K562 (cell line): ENCODE measurements around the gene MYL12B. TPM values are rescaled to one million over a fixed set of nuclear protein-coding genes. Genes with fewer than 3 reads are reported as not detected.

Source experiments
- ATAC-seq: fragments of 200-7000 bp; cut with Tn5 transposase; 3 replicates; pipeline ENCODE4 v1.9.1; 2020; ENCODE audit warnings: moderate library complexity
- BruUV-seq: library from RNA; stranded (reverse); fragments of 400-500 nt; replicated peaks from 2 replicates; lab custom pipeline; 2021; lab: Mats Ljungman, UMichigan
- CTCF ChIA-PET: fragments of 300-600 bp; formaldehyde crosslinking; extraction: SDS; loops from one replicate; lab custom pipeline; 2021; ENCODE audit warnings: low intra/inter-chr PET ratio; lab: Yijun Ruan, JAX
- POLR2A ChIA-PET: fragments of 300-600, 350-650 bp; sonication (Branson Sonifier 250); formaldehyde crosslinking; extraction: SDS; loops from one replicate; lab custom pipeline; 2021; ENCODE audit warnings: antibody characterized with exemption, inconsistent platforms; lab: Yijun Ruan, JAX
- DNase-seq, 4 experiments: peaks; one replicate each; pipeline versions ENCODE4 v3.0.0 to v3.0.0-alpha.2; 2011 to 2018; ENCODE audit warnings: low spot score in 3 of 4, mixed read lengths in 3 of 4; ENCODE audit errors: extremely low read depth in 1 of 4
- FAIRE-seq: peaks from 2 replicates; lab custom pipeline; 2011; peaks lifted over from hg19 to GRCh38; lab: Jason Lieb, UNC
- H2AFZ ChIP-seq: 2 replicates; pipeline ENCODE4 v1.6.0; 2011; ENCODE audit warnings: low read depth, low read length, control low read depth, inconsistent platforms
- H3K27ac ChIP-seq: fragments of 200-600 bp; 3 replicates; pipeline ENCODE4 v1.8.0; 2011; ENCODE audit warnings: low read depth, mild to moderate bottlenecking, control low read depth, inconsistent platforms, low read length, moderate library complexity, mixed read lengths; ENCODE audit errors: extremely low read depth
- H3K27me3 ChIP-seq, 2 experiments: fragments of 300-600 bp in 1 of 2; 2 replicates in 1 of 2; 3 replicates in 1 of 2; pipeline versions ENCODE4 v1.6.0 to v1.8.0; 2011; ENCODE audit warnings: inconsistent platforms in 2 of 2, low read length in 2 of 2, mild to moderate bottlenecking in 1 of 2, mixed read lengths in 1 of 2, moderate library complexity in 1 of 2; ENCODE audit not compliant: control insufficient read depth in 2 of 2, insufficient read depth in 2 of 2
- H3K36me3 ChIP-seq: fragments of 300-600 bp; 3 replicates; pipeline ENCODE4 v1.8.0; 2011; ENCODE audit warnings: mild to moderate bottlenecking, low read length, inconsistent platforms; ENCODE audit not compliant: control insufficient read depth, insufficient read depth
- H3K4me1 ChIP-seq, 2 experiments: fragments of 200-600 bp in 1 of 2; replicated peaks in 1 of 2; 2 replicates in 1 of 2; 3 replicates in 1 of 2; pipeline versions ENCODE4 v1.5.1 to v1.8.0; 2011; ENCODE audit warnings: inconsistent platforms in 2 of 2, low read length in 2 of 2, mild to moderate bottlenecking in 1 of 2, mixed read lengths in 1 of 2, moderate library complexity in 1 of 2; ENCODE audit not compliant: control insufficient read depth in 2 of 2, insufficient read depth in 2 of 2
- H3K4me2 ChIP-seq: 2 replicates; pipeline ENCODE4 v1.6.1; 2011; ENCODE audit warnings: low read length, control low read depth, inconsistent platforms, mixed read lengths; ENCODE audit not compliant: insufficient read depth
- H3K4me3 ChIP-seq: fragments of 200-600 bp; sonication (generic), shearing (Covaris generic); 2 replicates; pipeline ENCODE4 v1.5.1; 2016; ENCODE audit warnings: control low read depth, inconsistent platforms
- H3K79me2 ChIP-seq: fragments of 200-600 bp; 3 replicates; pipeline ENCODE4 v1.8.0; 2011; ENCODE audit warnings: low read length, inconsistent platforms; ENCODE audit not compliant: control insufficient read depth, insufficient read depth
- H3K9ac ChIP-seq, 2 experiments: 2 replicates each; pipeline versions ENCODE4 v1.6.0 to v1.6.1; 2011; ENCODE audit warnings: low read depth in 2 of 2, low read length in 2 of 2, control low read depth in 1 of 2, inconsistent platforms in 1 of 2, mild to moderate bottlenecking in 1 of 2, mixed read lengths in 1 of 2; ENCODE audit not compliant: insufficient read depth in 1 of 2
- H3K9me1 ChIP-seq: one replicate; pipeline ENCODE4 v1.6.0; 2011; ENCODE audit warnings: inconsistent platforms, mild to moderate bottlenecking, low read length, moderate library complexity; ENCODE audit not compliant: control insufficient read depth, insufficient read depth
- H3K9me3 ChIP-seq: replicated peaks from 2 replicates; pipeline ENCODE4 v1.5.1; 2011; ENCODE audit warnings: low read depth, low read length, inconsistent platforms; ENCODE audit not compliant: control insufficient read depth, insufficient read depth
- H4K20me1 ChIP-seq: replicated peaks from 2 replicates; pipeline ENCODE4 v1.6.1; 2011; ENCODE audit warnings: low read length, inconsistent platforms, mixed read lengths; ENCODE audit not compliant: control insufficient read depth, insufficient read depth
- HCFC1 ChIP-seq: IDR thresholded peaks from 2 replicates; pipeline ENCODE4 v1.6.1; 2012; ENCODE audit warnings: low read depth, low read length, improper control_type of control experiment
- XRCC5 ChIP-seq: fragments of 200-400 bp; formaldehyde crosslinking; IDR thresholded peaks from 2 replicates; pipeline ENCODE4 v1.6.1; 2017; ENCODE audit warnings: low read depth, mild to moderate bottlenecking, low read length
- ZFP91 ChIP-seq: sonication (generic); formaldehyde crosslinking; IDR thresholded peaks from 2 replicates; pipeline ENCODE4 v1.8.0; 2022; ENCODE audit warnings: mild to moderate bottlenecking, missing genetic modification reagents
- ZNF609 ChIP-seq: sonication (generic); formaldehyde crosslinking; IDR thresholded peaks from 2 replicates; pipeline ENCODE4 v1.8.1; 2023; ENCODE audit warnings: missing genetic modification reagents, mild to moderate bottlenecking, borderline replicate concordance
- WGBS: fragments of 100-300 bp; shearing (Covaris generic); methylation state at CpG from one replicate; pipeline ENCODE4 v1.1.6; 2016; ENCODE audit warnings: low coverage, mixed read lengths; ENCODE audit not compliant: insufficient coverage; ENCODE audit errors: missing lambda C conversion rate; 5-methylcytosine and 5-hydroxymethylcytosine counted together
- in situ Hi-C: fragments of 300-500 bp; cut with MboI; formaldehyde crosslinking; loops from 4 replicates; pipeline ENCODE4 v1.15.0; 2018; ENCODE audit warnings: inconsistent platforms, mixed read lengths
- intact Hi-C: fragments of 100-400 bp; cut with micrococcal nuclease; formaldehyde crosslinking; loops from 2 replicates; pipeline ENCODE4 v1.14.2; 2022
- polyA plus RNA-seq, 8 experiments: library from polyadenylated mRNA; depleted of rRNA in 4 of 8; stranded (reverse) in 5 of 8; unstranded in 3 of 8; fragments of >200 nt; fragmentation: Nextera tagmentation in 2 of 8; fragmentation: Illumina TruSeq in 1 of 8; extraction: Ambion mirVana in 2 of 8; extraction: Trizol in 1 of 8; gene quantifications; 2 replicates each; pipeline versions ENCODE4 v1.2.1 to v1.2.3, GENCODE V29; 2011 to 2014; ENCODE audit warnings: inconsistent platforms in 1 of 8, missing spikeins in 1 of 8
- total RNA-seq, 7 experiments: library from RNA; depleted of rRNA in 6 of 7; stranded (reverse); fragments of >200 nt in 6 of 7; fragmentation: Illumina TruSeq in 2 of 7; extraction: Trizol in 2 of 7; gene quantifications; 2 replicates each; pipeline versions ENCODE4 v1.2.1 to v1.2.3, GENCODE V29; 2011 to 2021; ENCODE audit warnings: low replicate concordance in 1 of 7

Gene MYL12B
- total and polyA plus RNA-seq, 9 of the 15 experiments (the other 6 are each of a cell fraction or from before 2014, with no cell fraction given) = 220 to 995 (median 463) TPM

- Histone ChIP-seq H4K20me1 (no peaks in the 10 kb centered on the region), H3K27me3 (no peaks in the 10 kb centered on the region), H3K36me3 (no peaks in the 10 kb centered on the region), H3K4me1 (no peaks in the 10 kb centered on the region; a peak in 1 of 5 replicates), H2AFZ (no peak overlapping the region), H3K79me2 (no peaks in the 10 kb centered on the region), H3K9ac (no peak overlapping the region)
- CTCF ChIA-PET = no interaction called here
- FAIRE-seq (no peak), ATAC-seq (no peak)
- 26% methylated on average over 5 of the region's 5 CpGs for WGBS
- no peak for TF ChIP-seq ZFP91 (CRISPR knock-in tag)
- TF ChIP-seq ZNF609 = no peak
- TF ChIP-seq HCFC1 = no peak
- no peak for TF ChIP-seq XRCC5
- TF ChIP-seq, all 486 proteins: peak for 0
- H3K27ac ChIP-seq = no peak overlapping the region
- intact Hi-C loops = no loop called here
- no peak overlapping the region for H3K4me3 ChIP-seq
- in situ Hi-C loops = no loop called here
- POLR2A ChIA-PET = interaction anchor here (0.7 to 5.8 kb wide), 2 partner anchors 12 to 183 kb away, joined by 5 to 35 read pairs; partner anchors contain the start of gene MYL12A
- no peaks in the 10 kb centered on the region for H3K9me1 ChIP-seq
- no TSS peak for BruUV-seq
- DNase-seq = no peak
- no peak overlapping the region for H3K4me2 ChIP-seq
- H3K9me3 ChIP-seq = no peaks in the 10 kb centered on the region
Observed at GRCh38 chr18:3234457-3234856, 27.5 kb upstream of the MYL12B start.
